AG09309 (cell line): ENCODE data around the gene BTN3A1.
"Not testable (repeated sequence)": the region's sequence is repeated elsewhere in the genome, so short reads cannot be mapped to it uniquely, and the experiment has no call there.

ENCODE experiments used
- DNase-seq: peaks from one replicate; pipeline ENCODE4 v3.0.0-alpha.2; 2010; ENCODE audit warnings: low read depth
- H3K4me3 ChIP-seq: 2 replicates; pipeline ENCODE4 v1.5.1; 2011; ENCODE audit warnings: mild to moderate bottlenecking, low read depth, low read length, moderate library complexity; ENCODE audit not compliant: control insufficient read depth
- TF ChIP-seq, protein P1 (sequence below): IDR thresholded peaks from 2 replicates; pipeline ENCODE4 v1.5.1; 2011; ENCODE audit warnings: mild to moderate bottlenecking, low read depth, low read length, inconsistent platforms; ENCODE audit not compliant: insufficient read depth, control insufficient read depth; ENCODE audit errors: missing control alignments

Gene BTN3A1

DNA sequence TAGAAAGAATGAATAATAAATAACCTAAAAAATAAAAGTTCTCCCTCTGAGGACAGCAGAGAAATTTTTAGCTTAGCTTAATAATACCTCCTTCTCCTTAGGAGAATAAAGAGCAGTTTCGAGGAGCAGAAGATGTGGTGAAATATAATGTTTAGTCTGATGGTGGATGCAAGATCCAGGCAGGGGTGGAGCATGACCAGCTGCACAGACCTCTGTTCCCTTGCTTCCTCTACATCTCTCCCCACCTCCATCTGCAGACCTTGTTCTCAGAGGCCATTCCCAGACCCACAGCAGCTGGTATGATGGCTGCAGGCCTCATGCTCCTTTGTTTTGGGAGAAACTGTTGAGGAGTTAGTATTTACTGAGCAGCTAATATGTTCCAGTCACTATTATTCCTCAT lies 35.6 kb upstream of the BTN3A1 start:
- no peak for DNase-seq
- no peak overlapping the region for H3K4me3 ChIP-seq
- TF ChIP-seq, protein P1, sequence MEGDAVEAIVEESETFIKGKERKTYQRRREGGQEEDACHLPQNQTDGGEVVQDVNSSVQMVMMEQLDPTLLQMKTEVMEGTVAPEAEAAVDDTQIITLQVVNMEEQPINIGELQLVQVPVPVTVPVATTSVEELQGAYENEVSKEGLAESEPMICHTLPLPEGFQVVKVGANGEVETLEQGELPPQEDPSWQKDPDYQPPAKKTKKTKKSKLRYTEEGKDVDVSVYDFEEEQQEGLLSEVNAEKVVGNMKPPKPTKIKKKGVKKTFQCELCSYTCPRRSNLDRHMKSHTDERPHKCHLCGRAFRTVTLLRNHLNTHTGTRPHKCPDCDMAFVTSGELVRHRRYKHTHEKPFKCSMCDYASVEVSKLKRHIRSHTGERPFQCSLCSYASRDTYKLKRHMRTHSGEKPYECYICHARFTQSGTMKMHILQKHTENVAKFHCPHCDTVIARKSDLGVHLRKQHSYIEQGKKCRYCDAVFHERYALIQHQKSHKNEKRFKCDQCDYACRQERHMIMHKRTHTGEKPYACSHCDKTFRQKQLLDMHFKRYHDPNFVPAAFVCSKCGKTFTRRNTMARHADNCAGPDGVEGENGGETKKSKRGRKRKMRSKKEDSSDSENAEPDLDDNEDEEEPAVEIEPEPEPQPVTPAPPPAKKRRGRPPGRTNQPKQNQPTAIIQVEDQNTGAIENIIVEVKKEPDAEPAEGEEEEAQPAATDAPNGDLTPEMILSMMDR = no peak

DNA sequence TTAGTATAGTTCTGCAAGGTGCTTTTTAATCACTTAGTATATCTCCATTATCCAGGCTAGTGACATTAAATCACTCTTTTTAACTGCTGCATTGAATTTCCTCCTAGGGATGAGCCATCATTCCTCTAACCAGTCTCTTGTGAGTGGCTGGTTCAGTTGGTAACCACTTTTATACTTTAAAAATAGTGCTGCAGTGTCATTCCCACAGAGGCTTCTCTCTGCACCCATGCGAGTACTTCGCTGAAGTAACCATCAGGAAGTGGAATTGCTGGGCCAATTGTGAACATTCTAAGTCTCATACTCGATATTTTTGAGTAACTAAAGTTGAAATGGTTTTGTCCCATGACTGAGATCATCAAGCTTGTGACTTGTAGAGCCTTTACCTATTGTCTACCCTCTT lies 35.0 kb upstream of the BTN3A1 start:
- TF ChIP-seq, protein P1 = no peak
- H3K4me3 ChIP-seq = no peak overlapping the region
- no peak for DNase-seq

DNA sequence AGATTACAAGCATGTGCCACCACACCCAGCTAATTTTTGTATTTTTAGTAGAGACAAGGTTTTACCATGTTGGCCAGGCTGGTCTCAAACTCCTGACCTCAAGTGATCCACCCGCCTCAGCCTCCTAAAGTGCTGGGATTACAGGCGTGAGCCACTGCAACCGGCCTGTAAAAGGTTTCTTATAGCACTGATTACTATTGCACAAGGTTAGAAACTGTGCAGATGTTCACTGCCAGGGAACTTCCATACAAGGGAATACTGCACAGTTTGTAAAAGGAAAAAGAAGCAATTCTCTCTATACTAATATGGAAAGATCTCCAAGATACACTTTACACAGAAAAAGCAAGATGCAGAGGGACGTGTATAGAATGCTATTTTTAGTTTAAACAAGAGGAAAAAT lies 30.3 kb upstream of the BTN3A1 start:
- not testable (repeated sequence) for H3K4me3 ChIP-seq, DNase-seq

DNA sequence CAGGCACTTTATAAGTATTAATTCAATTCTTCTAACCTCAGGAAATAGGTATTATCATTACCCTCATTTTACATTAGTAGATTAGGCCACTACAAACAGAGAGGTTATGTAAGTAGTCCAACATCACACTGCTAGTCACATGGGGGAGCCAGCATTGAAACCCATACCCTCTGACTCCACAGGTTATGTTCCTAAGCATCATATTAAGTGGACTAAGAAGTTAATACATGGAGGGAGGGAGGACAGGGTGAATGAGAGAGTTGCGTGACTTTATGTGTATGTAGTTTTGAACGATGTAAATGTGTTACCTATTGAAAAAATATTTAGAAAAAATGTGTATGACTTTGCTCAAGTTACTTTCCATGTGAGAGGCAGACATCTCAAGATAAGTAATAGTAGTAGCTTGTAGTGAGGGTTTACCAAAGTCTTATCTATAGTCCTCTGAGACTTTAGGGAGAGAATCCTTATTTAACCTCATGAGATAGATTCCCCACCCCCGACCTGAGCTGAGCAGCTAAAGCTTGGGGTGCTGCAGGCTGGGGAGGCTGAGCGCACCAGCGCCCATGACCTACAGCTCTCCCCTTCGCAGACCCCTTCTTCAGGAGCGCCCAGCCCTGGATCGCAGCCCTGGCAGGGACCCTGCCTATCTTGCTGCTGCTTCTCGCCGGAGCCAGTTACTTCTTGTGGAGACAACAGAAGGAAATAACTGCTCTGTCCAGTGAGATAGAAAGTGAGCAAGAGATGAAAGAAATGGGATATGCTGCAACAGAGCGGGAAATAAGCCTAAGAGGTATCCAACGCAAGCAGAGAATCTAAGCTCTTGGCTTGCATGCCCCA lies 29.5 kb upstream of the BTN3A1 start:
- no peak for DNase-seq
- H3K4me3 ChIP-seq = no peak overlapping the region
- TF ChIP-seq, protein P1 = no peak

DNA sequence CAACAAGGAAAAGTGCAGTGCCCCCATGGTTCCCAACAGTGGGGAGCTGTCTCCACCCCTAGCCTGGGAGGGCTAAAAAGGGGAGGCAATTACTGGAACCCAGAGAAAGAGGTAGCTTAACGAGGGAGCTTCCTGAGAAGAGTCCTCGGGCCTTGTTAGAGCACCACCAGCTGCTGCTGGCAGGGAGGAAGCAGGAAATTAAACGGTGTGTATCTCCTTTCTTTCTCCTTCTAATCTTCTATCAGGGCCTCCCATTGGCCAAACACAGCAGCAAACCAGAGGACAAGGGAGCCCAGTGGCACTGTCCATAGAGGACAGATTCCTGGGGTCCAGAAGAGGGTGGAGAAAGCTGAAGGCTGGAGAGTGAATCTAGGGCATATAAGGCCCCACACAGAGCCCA lies 26.8 kb upstream of the BTN3A1 start:
- no peak overlapping the region for H3K4me3 ChIP-seq
- no peak for DNase-seq
- TF ChIP-seq, protein P1 = no peak

DNA sequence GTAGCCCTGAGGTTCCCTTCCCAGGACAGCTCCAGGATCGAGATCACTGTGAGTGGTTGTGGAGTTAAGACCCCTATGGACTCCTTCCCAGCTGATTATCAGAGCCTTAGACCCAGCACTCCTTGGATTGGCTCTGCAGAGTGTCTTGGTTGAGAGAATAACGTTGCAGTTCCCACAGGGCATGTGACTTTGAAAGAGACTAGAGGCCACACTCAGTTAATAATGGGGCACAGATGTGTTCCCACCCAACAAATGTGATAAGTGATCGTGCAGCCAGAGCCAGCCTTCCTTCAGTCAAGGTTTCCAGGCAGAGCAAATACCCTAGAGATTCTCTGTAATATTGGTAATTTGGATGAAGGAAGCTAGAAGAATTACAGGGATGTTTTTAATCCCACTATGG lies 24.4 kb upstream of the BTN3A1 start:
- TF ChIP-seq, protein P1 = no peak
- no peak for DNase-seq
- no peak overlapping the region for H3K4me3 ChIP-seq

DNA sequence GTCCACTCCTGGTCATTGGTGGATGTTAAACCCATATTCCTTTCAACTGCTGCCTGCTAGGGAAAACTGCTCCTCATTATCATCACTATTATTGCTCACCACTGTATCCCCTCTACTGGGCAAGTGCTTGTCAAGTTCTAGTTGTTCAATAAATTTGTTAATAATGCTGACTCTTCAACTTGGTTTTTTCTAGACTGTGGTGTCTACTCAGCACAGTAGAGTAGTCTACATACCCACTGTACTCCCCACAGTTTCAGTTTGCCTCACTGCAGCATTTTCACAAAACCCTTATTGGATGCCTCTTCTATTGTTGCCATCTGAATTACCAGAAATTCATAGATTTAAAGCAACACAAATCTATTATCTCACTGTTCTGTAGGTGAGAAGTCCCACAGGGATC lies 23.9 kb upstream of the BTN3A1 start:
- not testable (repeated sequence) for H3K4me3 ChIP-seq

DNA sequence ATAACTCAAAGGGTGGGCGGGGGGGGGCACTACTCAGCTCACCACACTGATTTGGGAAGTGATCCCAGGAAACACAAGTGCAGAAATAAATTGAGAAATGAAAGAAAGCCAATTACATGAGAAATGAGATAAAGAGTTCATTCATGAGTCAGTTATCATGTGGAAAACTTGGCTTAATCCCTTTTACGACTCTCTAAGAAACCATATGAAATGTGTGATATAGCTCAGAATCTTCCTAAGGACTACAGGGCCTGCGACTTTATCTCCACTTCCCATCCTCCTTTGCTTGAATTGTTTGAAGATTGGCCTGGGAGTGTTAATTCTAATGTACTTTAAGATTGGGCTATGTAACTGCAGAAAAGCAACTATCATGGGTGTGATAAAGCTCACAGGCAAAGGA lies 22.8 kb upstream of the BTN3A1 start:
- no peak overlapping the region for H3K4me3 ChIP-seq
- TF ChIP-seq, protein P1 = no peak
- no peak for DNase-seq

More for the DNA sequence above, 23.9 kb upstream of the BTN3A1 start:
- not testable (repeated sequence) for DNase-seq
